GM13977 (cell line): ENCODE results near the gene GLB1L2.

Source experiments
- DNase-seq: peaks from one replicate; pipeline ENCODE4 v3.0.0; 2012; ENCODE audit warnings: low spot score
- in situ Hi-C: fragments of 300-500 bp; cut with MboI; formaldehyde crosslinking; loops from one replicate; pipeline ENCODE4 v1.12.0; 2022; ENCODE audit warnings: low sequenced_read_pairs, low pct_unique_long_range_greater_than_20kb, mixed read lengths, inconsistent platforms; ENCODE audit not compliant: unreplicated experiment
- TF ChIP-seq, protein P1 (sequence below): IDR thresholded peaks from 2 replicates; pipeline ENCODE4 v1.5.1; 2012; ENCODE audit warnings: mild to moderate bottlenecking, control low read depth; ENCODE audit not compliant: insufficient read depth; ENCODE audit errors: extremely low read depth, missing control alignments

The GLB1L2 gene

DNA sequence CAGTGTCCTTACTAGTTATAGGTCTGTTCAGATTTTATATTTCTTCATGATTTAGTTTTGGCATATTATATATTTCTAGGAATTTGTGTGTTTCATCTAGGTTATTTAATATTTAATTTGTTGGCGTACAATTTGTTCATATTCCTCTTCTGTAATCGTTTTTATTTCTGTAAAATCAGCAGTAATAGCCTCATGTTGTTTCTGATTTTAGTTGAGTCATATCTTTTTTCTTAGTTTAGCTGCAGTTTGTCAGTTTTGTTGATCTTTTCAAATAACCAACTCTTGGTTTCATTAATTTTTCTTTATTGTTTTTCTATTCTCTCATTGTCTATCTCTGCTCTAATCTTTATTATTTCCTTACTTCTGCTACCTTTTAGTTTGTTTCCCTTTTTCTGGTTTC is 20.3 kb downstream of the GLB1L2 start:
- TF ChIP-seq, protein P1, sequence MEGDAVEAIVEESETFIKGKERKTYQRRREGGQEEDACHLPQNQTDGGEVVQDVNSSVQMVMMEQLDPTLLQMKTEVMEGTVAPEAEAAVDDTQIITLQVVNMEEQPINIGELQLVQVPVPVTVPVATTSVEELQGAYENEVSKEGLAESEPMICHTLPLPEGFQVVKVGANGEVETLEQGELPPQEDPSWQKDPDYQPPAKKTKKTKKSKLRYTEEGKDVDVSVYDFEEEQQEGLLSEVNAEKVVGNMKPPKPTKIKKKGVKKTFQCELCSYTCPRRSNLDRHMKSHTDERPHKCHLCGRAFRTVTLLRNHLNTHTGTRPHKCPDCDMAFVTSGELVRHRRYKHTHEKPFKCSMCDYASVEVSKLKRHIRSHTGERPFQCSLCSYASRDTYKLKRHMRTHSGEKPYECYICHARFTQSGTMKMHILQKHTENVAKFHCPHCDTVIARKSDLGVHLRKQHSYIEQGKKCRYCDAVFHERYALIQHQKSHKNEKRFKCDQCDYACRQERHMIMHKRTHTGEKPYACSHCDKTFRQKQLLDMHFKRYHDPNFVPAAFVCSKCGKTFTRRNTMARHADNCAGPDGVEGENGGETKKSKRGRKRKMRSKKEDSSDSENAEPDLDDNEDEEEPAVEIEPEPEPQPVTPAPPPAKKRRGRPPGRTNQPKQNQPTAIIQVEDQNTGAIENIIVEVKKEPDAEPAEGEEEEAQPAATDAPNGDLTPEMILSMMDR: no peak
- DNase-seq: no peak
- in situ Hi-C loops: no loop called here

DNA sequence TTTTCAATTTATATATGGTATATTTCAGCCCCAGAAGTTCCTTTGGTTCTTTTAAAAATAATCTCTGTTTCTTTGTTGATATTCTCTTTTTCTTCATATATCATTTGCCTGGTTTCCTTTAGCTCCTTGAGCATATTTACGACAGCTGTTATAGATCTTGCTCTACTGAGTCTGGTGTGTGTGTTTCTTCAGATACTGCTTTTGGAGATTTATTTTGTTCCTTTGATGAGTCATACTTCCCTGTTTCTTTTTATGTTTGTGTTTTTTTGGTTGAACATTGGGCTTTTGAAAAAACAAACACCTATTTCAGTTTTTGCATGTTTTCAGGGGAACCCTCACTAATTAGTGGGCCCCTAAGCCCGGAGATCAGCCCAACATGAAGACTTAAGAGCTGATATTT is 23.3 kb downstream of the GLB1L2 start:
- no peak for DNase-seq
- TF ChIP-seq, protein P1: no peak
- in situ Hi-C loops: no loop called here

DNA sequence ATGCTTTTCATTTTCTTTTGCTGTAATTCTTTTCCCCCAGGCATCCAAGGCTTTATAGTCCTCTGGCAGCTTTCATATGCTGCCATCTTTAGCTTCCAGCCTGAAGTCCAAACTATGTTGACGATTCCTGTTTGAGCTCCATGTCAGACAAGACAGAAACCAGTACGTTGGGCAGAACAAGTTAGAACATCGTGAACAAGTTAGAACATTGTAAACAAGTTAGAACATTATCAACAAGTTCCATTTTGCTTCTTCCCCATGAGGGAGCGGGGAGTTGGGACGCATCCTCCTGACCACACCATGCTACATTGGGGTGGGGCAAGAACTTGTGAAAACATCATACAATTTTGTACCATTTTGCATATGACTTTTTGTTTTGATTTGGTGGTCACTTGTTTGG is 23.9 kb downstream of the GLB1L2 start:
- TF ChIP-seq, protein P1: no peak
- DNase-seq: no peak
- in situ Hi-C loops: no loop called here

DNA sequence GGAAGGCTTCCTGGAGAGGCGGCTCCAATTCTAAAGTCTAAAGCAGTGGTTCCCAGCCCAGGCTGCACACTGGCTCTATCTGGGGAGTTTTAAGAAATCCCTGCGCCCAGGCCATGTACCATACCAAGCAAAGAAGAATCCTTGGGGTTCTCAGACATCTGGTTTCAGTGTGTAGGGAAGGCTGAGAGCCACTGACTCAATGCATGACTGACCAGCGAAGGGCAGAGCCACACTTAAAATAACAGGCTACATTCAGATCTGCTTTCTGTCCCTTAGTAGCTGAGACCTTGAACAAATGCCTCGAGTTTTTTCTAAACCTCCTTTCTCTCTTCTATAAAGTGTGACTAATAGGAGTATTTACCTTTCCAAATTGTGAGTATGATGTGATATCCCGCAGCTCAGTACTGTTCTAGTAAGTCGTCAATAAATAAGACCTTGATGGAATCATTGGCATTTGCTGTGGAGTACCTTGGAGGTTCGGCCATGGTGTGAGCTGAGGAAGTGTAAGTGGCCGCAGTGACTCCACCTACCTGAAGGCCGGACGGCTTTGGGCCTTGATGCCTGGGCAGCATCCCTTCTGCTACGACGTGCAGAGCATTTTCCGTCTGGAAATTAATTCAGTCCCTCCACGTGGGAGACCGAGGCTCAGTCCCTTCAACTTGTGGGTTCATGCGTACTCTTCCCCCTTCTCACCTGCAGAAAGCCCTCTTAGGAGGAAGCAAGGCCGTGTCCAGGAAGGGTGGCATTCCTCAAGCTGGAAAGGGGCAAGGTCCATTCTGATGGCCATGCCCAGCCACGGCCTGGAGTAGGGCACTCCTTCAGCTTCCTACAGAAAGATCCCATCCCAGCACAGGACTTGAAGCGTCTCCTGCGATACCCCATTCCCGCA is 25.1 kb downstream of the GLB1L2 start:
- TF ChIP-seq, protein P1: no peak
- in situ Hi-C loops: no loop called here
- DNase-seq: no peak

DNA sequence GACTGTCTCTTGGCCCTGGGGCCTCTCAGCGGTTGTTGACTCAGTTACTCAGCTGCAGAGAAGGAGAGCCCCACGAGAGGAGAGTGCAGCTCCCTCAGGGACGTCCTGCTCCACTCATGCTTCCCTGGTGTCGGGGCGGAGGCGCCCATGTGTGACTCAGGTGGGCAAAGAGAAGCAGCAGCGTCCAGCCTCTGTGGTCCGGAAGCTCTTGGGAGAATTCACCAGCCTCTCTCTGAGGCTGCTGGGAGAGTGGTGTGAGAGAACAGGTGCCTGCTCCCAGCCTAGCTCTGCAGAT is 25.7 kb downstream of the GLB1L2 start:
- TF ChIP-seq, protein P1: no peak
- in situ Hi-C loops: no loop called here
- no peak for DNase-seq

DNA sequence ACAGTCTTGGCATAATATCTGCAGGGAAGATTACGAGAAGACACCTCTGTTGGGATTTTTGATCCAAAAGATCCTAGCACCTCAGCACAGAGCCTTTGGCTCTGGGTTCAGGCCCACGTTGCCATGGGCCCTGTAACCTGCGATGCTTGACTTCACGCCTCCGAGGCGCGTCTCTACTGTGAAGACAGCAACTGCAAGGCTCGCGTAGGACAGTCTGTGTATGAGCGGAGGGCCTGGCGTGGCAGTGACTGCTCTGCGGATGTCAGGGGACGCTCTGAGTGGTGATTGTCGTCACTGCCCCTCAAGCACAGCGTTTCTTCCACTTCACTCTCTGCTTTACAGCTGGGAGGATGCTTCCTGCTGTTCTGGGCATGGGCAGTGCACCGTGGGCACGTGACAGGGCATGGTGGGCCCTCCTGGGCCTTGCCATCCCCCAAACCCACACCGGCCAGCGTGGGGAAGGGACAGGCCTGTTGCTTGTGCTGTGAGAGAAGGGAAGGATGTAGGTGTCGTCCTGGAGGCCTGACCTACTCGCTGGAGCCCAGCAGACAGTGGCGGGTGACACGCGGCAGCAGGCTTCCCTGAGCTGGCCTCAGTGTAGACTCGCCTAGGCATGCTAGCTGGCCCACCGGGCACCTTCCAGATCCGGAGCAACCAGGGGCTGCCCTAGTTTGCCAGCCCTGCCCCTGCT is 26.5 kb downstream of the GLB1L2 start:
- DNase-seq: no peak
- in situ Hi-C loops: no loop called here
- TF ChIP-seq, protein P1: no peak
